Keratinocyte (primary cell): ENCODE measurements around the gene ATP6V0A1.
A peak's percentile ranks its signal among the peaks of the same experiment; 100 is the strongest.

Source experiments
- EZH2 ChIP-seq: IDR thresholded peaks from one replicate; pipeline ENCODE4 v1.6.1; 2012; ENCODE audit warnings: inconsistent platforms, mild to moderate bottlenecking, low read length, moderate library complexity
- TF ChIP-seq, protein P1 (sequence below), 3 experiments: IDR thresholded peaks in 1 of 3; conservative IDR thresholded peaks in 1 of 3; optimal IDR thresholded peaks in 1 of 3; 2 replicates in 2 of 3; 3 replicates in 1 of 3; pipeline versions ENCODE3 to v1.5.1; 2011; ENCODE audit warnings: low read length in 3 of 3, mild to moderate bottlenecking in 3 of 3, moderate library complexity in 2 of 3, control low read depth in 1 of 3, inconsistent platforms in 1 of 3; ENCODE audit not compliant: insufficient read depth in 2 of 3; ENCODE audit errors: extremely low read depth in 1 of 3

- TF ChIP-seq, protein P1, sequence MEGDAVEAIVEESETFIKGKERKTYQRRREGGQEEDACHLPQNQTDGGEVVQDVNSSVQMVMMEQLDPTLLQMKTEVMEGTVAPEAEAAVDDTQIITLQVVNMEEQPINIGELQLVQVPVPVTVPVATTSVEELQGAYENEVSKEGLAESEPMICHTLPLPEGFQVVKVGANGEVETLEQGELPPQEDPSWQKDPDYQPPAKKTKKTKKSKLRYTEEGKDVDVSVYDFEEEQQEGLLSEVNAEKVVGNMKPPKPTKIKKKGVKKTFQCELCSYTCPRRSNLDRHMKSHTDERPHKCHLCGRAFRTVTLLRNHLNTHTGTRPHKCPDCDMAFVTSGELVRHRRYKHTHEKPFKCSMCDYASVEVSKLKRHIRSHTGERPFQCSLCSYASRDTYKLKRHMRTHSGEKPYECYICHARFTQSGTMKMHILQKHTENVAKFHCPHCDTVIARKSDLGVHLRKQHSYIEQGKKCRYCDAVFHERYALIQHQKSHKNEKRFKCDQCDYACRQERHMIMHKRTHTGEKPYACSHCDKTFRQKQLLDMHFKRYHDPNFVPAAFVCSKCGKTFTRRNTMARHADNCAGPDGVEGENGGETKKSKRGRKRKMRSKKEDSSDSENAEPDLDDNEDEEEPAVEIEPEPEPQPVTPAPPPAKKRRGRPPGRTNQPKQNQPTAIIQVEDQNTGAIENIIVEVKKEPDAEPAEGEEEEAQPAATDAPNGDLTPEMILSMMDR (optimal IDR thresholded peaks at IDR 0.05 in 1 of 3, IDR thresholded peaks at IDR 0.05 in 1 of 3, conservative IDR thresholded peaks at IDR 0.05 in 1 of 3; ENCODE audit: extremely low read depth in 1 of 3, insufficient read depth in 2 of 3, low read length in 3 of 3), result peak; percentile 51 to 58 (median 51)
- no peak for TF ChIP-seq EZH2
These were observed 94.6 kb downstream of the ATP6V0A1 start for GRCh38 chr17:42553161-42553818.
